Peyer's patch (tissue), 4 donors: Measurements from ENCODE around the gene ATAD5.

Source experiments
- CTCF ChIP-seq, 6 experiments: fragments of 450-650 bp in 4 of 6; fragments of 200-600 bp in 2 of 6; sonication (generic) in 1 of 6; IDR thresholded peaks; one replicate each; pipeline ENCODE4 v1.5.1; 2017 to 2019; ENCODE audit warnings: antibody characterized with exemption in 6 of 6, mild to moderate bottlenecking in 3 of 6, moderate library complexity in 1 of 6
- POLR2A ChIP-seq, 2 donors: fragments of 450-650 bp; IDR thresholded peaks; one replicate each; pipeline ENCODE4 v1.5.1; 2017; ENCODE audit warnings: antibody characterized with exemption in 2 of 2, mild to moderate bottlenecking in 2 of 2, moderate library complexity in 2 of 2

DNA sequence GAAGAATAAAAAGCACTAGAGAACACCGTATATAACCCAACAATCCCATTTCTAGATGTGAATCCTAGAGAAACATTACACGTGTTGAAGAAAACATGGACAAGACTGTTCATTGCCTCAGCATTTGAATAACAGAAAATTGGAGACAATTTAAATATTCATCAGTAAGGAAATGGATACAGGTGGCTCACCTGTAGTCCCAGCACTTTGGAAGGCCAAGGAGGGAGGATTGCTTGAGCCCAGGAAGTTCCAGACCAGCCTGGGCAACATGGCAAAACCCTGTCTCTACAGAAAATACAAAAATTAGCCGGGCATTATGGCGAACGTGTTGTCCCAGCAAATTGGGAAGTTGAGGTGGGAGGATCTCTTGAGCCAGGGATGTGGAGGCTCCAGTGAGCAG, 2.7 kb upstream of the ATAD5 start:
- TF ChIP-seq POLR2A (IDR thresholded peaks at IDR 0.05), result no peak
- TF ChIP-seq CTCF (IDR thresholded peaks at IDR 0.05), result no peak
